ENCODE results near the gene SCML2.
A peak's percentile ranks its signal among the peaks of the same experiment; 100 is the strongest.
"Not testable (repeated sequence)": the region's sequence is repeated elsewhere in the genome, so short reads cannot be mapped to it uniquely, and the experiment has no call there.

Gene SCML2

DNA sequence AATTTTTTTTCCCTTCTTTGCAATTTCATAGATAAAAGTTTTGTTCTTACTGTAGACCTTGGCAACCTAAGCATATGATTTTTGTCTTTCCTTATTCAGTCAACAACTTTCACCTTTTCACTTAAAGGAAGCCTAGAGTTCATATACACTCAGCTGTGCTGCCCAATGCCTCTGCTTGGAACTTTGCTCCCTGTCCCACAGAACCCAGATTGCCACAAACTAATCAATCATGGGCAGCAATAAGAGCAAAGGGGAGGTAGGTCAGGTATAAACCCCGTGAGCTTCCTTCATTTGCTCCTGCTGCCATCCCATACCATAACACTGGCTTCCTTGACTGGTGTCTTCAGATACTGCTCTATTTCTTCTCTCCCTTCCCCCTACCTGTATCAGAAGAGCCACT, 82.8 kb downstream of the SCML2 start:
- no peak for DNase-seq (ENCODE audit: low spot score)
- FAIRE-seq, result no peak

DNA sequence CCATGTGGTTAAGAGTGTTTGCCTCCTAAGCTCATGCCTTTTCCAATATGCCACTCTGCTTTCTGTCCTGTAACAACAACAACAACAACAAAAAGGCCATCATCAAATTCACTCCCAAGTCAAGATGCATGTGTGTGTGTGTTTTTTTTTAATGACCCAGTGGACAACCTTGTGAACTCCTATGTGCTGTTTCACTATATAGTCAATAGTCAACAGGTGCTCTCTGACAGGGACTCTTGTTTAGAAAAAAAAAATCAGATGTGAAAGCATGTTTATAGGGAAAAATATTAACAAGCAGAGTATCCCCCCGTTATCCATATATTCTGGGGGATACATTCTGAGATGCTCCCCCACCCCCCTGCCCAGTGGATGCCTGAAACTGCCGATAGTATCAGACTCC, 83.2 kb downstream of the SCML2 start:
- DNase-seq (ENCODE audit: low spot score) (no peak), FAIRE-seq (no peak)

DNA sequence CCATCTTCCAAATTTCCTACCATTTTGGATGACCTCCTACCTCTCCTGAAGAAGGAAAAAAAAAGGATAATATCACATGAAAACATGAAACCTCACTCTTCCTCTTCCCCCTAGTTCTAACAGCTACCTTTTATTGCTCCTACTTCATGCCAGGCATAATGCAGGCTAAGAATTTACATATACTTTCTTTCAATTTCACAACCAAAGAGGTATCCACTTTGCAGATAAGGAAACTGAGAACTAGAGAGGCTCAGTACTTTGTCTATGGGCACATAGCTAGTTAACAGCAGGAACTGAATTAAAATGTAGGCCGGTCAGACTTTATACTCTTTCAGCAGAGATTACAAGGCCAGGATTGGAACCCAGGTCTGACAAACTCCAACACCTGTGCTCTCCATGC, 99.4 kb downstream of the SCML2 start:
- FAIRE-seq (no peak), DNase-seq (ENCODE audit: low spot score) (no peak)

DNA sequence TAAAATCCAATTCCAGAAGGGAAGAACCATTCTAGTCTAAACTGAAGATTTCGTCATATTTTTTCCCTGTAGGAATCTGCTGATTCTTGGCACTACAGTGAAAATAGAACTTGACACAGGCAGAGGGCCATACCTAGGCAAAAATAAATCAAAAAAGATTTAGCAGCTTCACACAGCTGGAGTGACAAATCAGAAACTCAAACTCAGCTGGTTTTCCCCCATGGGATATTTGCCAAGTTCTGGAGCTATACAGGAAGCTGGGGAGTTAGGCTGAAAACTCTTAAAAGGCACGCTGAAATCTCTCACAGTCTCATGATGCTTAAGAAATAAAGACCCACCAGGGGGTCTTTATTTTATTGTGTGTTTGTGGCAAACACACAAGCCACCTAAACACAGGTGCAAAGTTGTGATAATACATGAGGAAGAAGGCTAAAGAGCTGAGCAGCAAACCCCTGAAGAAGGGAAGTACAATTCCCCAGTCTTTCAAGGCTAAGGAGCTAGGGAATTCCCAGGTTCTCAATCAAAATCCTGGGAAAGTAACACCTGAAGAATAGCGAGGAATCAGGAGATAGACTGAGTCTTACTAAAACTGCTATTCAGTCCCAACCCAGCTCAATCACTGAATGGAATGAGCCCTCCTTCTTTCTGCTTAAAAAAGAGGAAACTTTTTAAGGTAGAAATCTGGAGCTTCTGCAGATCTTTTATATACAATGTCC, 101.7 kb downstream of the SCML2 start:
- DNase-seq (ENCODE audit: low spot score), result no peak
- FAIRE-seq, result no peak

DNA sequence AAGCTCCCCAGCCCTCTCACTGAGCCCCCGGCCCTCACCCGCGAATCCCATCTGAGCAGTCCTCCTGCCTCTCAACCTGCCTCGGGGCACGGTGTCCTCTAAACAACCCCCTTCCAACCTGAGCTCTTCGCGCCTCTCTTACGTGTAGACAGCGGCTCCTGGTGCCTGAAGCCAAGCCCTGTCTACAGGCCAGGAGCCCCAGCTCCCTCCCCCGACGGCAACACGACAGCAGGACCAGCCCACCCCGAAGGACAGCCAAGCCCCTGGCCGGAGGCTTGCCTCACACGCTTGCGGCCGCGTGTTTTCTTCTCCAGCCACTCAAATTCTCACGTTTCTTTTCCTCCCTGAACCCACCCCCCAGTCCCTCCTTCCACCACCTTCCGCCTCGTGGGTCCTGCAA, 124.8 kb downstream of the SCML2 start:
- not testable (repeated sequence) for DNase-seq (ENCODE audit: low spot score); FAIRE-seq

DNA sequence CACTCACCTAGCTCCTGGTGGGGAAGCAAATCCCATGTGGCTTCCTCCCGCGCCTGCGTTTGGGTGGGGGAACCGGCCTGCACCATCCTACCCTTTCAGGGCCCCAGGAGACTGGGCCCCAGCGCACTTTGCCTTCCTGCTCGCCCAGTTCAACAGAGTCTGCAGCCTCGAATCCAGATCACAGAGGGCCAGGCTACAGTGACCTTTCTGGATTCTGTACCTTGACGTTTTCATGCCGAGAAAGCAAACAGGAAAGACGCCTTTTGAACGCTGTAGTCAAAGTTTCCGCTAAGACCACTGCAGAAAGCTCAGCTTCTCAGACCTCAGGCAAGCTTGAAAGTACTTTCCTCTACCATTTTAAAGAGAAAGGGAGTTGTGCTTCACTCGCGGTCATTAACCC, 126.4 kb downstream of the SCML2 start:
- FAIRE-seq (no peak), DNase-seq (ENCODE audit: low spot score) (no peak)

DNA sequence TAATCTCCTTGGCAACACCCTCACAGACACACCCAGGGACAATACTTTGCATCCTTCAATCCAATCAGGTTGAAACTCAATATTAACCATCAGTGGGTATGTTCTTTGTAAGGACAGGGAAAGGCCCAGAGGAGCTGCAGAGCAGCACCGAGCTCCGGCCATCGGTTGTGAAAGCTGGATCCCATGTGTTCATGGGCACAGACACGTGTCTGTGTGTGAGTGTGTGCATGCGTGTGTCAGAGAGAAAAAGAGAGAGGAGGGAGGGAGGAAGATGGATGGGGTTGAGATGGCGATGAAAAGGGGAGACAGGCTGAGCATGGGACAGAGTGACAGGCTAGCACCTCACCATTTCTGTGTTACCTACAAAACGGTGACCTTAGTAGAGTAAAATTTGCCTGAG, 127.0 kb downstream of the SCML2 start:
- DNase-seq (ENCODE audit: low spot score) (no peak), FAIRE-seq (no peak)

- FAIRE-seq (no peak), DNase-seq (ENCODE audit: low spot score) (no peak)
These were observed 133.7 kb downstream of the SCML2 start, which contains the start of gene BEND2 for GRCh38 chrX:18220786-18221185. Gene BEND2 (minus strand): TSS chrX:18220886. CDS start chrX:18220750, 136 bp downstream.

DNA sequence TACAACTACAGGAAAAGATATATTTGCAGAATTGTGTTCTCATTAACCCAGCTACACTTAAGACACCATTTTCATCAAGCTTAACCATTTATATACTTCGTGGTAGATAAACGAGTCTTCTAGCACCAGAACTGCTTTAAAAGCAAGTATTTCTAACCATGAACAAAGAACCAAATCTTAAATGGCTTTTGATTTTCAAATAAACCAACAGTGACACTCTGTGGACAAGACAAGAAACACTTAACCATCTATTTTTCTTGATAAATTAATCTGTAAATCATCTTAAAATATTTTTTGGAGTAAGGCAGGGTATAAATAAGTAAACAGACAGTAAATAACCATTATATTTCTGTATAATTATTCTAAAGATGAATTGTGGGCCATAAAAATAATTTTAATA, 144.0 kb downstream of the SCML2 start:
- peak; percentile 27 for FAIRE-seq
- DNase-seq (ENCODE audit: low spot score), result no peak

DNA sequence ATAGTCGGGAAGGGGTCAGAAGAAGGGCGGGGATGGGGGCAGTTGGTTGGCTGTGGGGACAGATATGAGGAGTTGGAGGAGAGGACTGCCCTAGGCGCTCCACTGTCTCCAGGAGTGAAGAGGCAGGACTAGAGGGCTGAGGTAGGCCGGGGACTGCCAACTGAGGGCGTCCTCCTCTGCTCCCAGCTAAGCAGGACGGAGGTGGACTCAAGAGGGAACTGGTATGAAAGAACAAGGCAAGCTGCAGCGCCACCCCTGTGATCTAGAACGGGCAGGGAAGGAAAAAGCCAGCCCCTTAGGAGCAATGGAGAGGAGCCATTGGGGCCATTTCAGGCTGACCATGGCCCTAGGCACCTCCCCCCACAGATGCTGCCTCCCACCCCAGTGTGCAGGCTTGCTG, 147.8 kb downstream of the SCML2 start:
- FAIRE-seq, result no peak
- DNase-seq (ENCODE audit: low spot score), result no peak

DNA sequence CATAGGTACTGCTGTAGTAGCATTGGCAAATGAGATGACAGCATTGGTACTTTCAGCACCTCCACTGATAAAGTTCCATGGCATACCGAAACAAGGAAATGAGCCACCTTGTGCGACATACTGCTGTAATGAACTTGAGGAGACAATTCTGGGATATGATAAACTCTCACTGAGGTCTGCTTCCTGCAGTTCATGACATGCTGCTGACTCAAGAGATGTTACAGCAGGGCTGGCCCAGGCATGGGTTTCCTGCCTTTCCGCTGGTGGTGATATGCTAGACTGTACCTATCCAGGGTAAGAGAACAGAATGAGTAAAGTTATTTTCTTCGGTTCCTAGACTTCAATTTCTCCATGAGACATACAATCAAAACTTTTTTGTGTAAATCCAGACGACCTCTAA, 150.9 kb downstream of the SCML2 start:
- no peak for FAIRE-seq
- no peak for DNase-seq (ENCODE audit: low spot score)

- FAIRE-seq (no peak), DNase-seq (ENCODE audit: low spot score) (no peak)
These were observed 159.8 kb downstream of the SCML2 start for GRCh38 chrX:18194688-18195087.
